A673 (cell line): ENCODE results near the gene FKBP14. TPM values are rescaled to one million over a fixed set of nuclear protein-coding genes. Genes with fewer than 3 reads are reported as not detected.

Experiments used
- total RNA-seq: library from RNA; stranded (reverse); gene quantifications from 2 replicates; pipeline ENCODE4 v1.2.3, GENCODE V29; 2021

The FKBP14 gene
- total RNA-seq, 1 experiment from 2014 or later, result 53.6 TPM

Other genes starting within 250 kb of the FKBP14 start
- 0.17 and 0.21 TPM in 2 replicates for gene WIPF3, start 220.2 kb downstream of the FKBP14 start, total RNA-seq
- 83.9 and 84.3 TPM in 2 replicates for gene SCRN1, start 36.9 kb downstream of the FKBP14 start, total RNA-seq
- gene PLEKHA8, start 1.7 kb upstream of the FKBP14 start, total RNA-seq, result 22.2 and 29.0 TPM in 2 replicates
- 2.6 and 3.0 TPM in 2 replicates for gene MTURN, start 108.3 kb upstream of the FKBP14 start, total RNA-seq